NCI-H187 (cell line): ENCODE data around the gene TMEM74B.
"Not testable (repeated sequence)": the region's sequence is repeated elsewhere in the genome, so short reads cannot be mapped to it uniquely, and the experiment has no call there.

ENCODE experiments used
- DNase-seq, 2 experiments: peaks; one replicate each; lab custom pipeline; 2025; lab: John Stamatoyannopoulos, UW

The TMEM74B gene

DNA sequence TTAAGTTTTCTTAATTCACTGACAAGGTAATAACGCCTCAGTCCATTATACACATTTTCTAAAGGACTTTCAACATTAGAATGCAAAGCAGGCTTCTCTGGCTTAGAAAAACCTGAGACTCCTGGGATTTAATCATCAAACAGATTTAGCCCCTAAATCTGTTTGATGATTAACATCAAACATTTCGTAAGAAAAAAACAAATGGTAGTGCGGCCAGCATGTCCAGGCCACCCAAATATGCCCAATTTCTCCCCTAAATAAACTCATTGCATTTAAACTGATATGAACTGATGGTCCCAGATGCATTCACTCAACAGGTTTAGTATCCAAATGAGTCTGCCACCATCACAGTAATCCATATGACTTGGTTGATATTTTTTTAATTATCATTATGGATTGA lies 6.2 kb downstream of the TMEM74B start:
- no peak for DNase-seq

DNA sequence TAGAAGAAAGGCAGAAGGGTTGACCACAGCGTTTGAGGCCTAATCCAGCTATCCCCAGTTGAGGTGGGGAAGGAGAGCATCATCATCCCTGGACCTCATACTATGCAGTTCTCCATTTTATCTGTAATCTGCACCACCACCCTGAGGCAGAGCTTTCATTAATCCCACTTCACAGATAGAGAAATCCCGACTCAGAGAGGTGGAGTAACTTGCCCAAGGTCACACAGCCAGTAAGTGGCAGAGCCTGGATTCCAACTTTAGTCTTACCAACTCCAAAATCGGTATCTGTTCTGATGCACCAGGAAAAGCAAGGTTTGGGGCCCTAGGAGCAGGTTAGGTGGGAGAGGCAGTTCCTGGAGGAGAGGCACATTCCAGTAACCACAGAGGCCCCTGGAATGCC lies 6.7 kb downstream of the TMEM74B start:
- DNase-seq = no peak

- DNase-seq = no peak
These were observed 7.1 kb downstream of the TMEM74B start for GRCh38 chr20:1177680-1178079.

DNA sequence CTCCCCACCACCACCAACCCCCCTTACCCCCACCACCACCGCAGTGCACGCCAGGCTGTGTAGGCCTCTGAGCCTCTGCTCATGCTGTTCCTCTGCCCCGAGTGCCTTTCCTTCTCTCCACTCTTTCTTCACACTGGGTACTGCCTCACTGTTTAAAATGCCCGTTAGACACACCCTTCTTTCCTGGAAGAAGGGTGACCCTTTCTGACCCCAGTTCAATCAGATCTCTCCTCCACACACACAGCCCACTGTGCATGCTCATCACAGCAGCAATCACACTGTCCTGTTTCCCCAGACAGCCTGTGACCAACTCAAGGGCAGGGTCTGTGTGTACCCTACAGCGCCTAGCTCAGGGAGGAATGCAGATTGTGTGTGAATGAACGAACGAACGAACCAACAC lies 10.0 kb downstream of the TMEM74B start:
- DNase-seq = no peak

DNA sequence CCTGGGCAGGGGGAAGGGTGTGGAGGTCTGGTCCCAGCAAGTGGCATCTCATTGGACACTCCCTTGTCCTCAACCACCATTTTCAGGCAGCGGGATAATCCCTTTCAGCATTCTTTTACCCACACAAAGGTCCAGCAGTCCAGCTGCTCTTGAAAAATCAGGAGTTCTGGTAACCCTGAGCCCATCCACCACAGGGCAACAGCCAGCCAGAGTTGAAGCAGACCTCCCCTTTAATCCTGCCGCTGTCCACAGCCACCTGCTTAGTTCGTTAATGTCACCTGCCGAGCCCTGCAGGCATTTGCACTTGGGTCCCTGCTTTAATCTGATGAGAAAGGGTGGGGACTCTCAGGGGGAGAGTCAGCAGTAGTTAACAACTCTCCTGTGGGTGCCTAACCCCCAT lies 11.1 kb downstream of the TMEM74B start:
- DNase-seq = no peak

GRCh38 chr20:1171461-1172093 lies 13.2 kb downstream of the TMEM74B start:
- DNase-seq = no peak

DNA sequence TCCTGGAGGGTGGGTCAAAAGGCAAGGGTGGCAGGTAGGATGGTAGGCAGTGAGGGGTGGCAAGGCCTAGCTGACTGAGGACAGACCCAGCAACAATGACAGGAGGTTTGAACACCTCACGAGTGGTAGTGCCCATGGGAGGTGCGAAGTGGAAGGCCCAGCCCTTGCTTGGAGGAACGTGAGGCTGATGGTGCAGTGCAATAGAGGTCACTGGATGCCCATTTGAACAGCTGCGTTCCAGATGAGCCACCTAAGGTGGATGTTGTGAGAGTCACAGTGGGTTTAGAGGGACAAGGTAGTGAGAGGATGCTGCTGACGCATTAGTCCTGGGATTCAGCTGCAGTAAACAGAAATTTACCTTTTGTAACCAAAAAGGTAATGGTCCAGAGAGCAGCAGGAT lies 15.6 kb downstream of the TMEM74B start:
- no peak for DNase-seq

GRCh38 chr20:1166948-1167720 lies 17.6 kb downstream of the TMEM74B start:
- no peak for DNase-seq

DNA sequence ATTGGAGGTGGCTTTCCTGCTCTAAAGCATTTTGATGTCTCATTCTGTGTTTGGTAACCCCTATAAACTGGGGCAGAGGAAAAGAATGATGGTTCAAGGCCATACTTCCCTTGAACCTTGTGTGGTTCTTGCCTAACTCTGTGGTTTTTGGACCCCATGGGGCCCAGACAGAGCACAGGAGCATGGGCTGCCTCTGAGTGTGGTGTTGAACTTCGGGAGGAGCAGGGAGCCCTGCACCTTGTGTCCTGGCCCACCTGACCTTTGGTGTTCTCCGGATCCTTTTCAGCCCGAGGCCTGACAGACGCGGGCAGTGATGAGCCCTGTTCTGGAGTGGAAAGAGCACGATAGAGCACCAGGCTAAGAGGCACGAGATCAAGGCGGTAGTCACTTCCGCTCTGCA lies 18.8 kb downstream of the TMEM74B start:
- no peak for DNase-seq

DNA sequence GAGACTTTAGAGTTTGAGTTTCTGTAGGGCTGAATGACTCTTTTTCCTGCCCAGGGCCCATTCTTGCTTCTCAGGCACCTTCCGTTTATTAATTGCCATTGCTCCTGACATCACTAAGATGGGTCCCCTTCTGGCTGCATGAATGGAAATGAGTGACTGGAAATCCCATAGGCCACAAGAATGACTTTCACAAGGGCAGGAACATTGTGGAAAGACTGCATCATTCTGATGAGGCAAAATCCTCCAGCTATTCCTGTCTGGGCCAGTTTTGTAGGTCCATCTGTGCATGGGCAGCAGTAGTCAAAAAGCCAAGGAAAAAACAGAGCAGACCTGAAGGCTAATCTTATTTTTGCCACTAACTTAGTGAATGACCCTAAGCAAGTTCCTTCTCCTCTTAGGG lies 19.3 kb downstream of the TMEM74B start:
- DNase-seq = no peak

DNA sequence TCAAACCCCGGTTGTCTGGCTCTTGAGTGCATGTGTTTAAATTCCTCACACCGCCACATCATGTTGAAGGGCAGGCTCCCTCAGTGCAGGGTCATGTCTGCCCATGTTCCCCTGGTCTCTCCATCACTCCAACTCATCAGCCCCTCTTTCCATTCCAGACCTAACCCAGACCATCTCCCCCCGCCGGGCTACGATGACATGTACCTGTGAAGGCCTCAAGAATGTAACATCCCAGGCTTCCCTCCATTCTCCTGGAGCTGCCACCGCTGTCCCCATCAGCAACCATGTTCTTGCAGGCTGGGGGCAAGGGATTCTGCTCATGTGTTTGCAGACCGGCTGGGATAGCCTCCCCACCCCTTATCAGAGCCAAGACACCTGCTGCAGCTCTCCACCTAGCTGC lies 19.9 kb downstream of the TMEM74B start:
- no peak for DNase-seq

DNA sequence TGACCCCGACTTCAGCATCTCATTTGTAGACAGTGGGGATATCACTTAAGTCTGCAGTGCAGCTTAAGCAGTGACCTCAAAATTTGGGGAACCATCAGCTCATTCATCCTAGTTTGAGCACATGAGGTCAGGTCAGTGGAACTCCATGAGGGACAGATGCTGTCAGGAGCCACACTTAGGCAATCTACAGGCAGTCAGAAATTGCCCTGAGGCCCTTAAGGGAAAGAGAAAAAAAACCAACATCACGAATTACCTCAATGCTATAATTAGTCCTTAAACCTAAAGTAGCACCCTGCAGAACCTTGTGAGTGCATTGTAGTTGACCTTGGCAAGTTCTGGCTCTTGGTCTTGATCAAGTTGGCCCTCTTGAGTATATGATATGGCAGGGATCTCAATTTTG lies 21.1 kb downstream of the TMEM74B start:
- no peak for DNase-seq

GRCh38 chr20:1163105-1163504 lies 21.7 kb downstream of the TMEM74B start:
- DNase-seq = no peak

- DNase-seq = no peak
These were observed 23.8 kb downstream of the TMEM74B start for GRCh38 chr20:1160991-1161390.

DNA sequence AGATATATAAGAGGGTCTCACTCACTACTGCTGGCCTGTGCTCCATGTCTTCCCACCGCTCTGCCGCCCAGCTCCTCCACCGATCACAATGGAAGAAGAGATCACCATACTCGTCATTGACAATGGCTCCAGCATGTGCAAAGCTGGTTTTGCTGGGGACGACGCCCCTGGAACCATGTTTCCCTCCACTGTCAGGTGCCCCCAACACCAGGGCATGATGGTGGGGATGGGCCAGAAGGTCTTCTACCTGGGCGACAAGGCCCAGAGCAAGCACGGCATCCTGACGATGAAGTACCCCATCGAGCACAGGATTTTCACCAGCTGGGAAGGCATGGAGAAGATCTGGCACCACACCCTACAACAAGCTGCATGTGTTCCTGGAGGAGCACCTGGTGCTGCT lies 24.3 kb downstream of the TMEM74B start:
- no peak for DNase-seq

DNA sequence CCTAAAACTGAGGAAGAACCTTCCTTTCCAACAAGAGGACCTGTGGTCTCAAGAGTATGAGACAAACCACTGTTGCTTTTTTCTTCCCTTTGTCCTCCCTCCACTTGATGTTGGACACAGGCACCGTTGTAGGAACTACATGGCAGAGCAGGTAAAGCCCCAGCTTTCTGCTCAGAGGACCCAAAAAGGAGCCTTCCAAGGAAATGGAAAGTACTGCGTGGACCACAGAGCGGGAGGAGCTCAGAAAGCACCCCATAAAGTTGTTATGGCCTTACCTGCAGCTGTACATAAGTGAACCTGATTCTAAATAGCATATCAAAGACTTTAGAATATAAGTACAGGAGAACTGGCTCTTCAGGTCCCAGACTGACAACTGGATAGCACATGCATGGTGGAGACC lies 29.4 kb downstream of the TMEM74B start:
- DNase-seq = no peak

DNA sequence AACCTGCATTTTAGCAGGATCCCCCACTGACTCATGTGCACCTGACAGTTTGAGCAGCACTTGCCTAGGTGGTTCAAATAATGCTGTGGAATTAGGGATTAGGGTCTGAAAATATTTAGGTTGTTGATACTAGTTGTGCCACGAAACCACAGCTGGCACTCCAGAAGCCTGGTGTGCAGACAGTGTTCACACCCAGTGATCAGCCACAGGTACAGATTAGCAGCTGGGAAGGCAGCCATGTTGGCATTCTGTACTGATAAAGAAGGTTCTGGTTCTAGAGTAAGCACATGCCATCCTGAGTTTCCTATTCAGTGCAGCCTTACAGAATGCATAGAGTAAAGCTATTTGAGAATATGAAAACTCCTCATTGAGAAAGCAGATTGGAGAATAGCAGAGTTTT lies 30.1 kb downstream of the TMEM74B start:
- no peak for DNase-seq

DNA sequence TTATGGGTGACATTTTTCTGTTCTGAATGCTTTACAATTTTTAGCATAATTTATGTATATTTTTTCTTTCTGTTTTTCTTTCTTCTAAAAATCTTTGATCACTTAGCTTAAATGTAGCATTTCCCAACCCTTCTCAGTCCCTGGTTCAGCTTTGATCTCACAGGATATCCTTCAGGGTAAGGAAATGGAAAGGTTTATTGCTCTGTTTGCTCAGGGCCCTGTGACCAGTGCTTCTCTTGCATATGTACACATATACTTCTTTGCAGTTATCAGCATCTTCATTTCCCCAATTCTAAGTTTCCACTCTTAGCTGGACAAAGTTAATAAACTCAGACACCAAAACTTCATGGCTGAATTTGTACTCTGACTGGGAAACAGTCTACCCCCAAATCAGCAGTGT lies 30.6 kb downstream of the TMEM74B start:
- no peak for DNase-seq

DNA sequence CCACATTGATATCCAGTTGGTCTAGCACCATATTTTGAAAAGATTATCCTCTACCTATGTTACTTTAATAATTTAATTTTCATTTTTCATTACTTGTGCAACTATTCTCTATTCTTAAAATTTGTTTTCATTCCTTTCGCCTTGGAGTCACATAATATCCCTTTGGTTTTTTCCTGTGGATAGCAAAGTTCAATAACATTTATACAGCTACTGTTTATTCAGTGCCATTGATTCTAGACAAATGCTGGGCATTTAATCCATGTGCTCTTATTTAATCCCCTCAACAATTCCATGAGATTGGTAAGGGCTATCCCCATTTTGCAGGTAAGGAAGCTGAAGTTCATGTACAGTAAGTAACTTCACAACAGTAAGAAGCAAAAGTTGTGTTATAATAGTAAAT lies 33.8 kb downstream of the TMEM74B start:
- DNase-seq = no peak

DNA sequence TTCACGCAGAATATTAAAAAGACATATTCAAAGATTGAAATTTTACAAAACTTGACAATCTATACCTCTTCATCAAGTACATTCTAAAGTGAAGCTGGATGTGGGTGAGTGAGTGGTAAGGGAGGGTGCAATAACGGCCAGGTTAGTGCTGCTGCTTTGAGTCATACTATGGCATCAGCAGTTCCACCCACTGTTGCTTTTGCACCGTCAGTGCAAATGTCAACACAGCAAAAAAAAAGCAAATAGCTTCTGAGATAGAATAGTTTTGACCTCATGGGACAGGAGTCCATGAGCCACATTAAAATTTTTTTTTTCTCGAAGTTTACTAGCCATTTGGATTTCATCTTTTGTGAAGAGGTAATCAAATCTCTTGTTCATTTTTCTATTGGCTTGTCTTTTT lies 34.6 kb downstream of the TMEM74B start:
- DNase-seq = no peak

- DNase-seq = not testable (repeated sequence)
These were observed 35.0 kb downstream of the TMEM74B start for GRCh38 chr20:1149812-1150211.

GRCh38 chr20:1146957-1147356 lies 37.8 kb downstream of the TMEM74B start:
- DNase-seq = no peak

- no peak for DNase-seq
These were observed 40.2 kb downstream of the TMEM74B start for GRCh38 chr20:1144401-1145172.
